Calu3 (cell line): Measurements from ENCODE around the gene MAP4K1. TPM values are rescaled to one million over a fixed set of nuclear protein-coding genes. Genes with fewer than 3 reads are reported as not detected.
"Not testable (repeated sequence)": the region's sequence is repeated elsewhere in the genome, so short reads cannot be mapped to it uniquely, and the experiment has no call there.

Experiments
- BruUV-seq: library from RNA; stranded (reverse); fragments of 400-500 nt; replicated peaks from 2 replicates; lab custom pipeline; 2021; lab: Mats Ljungman, UMichigan
- CTCF ChIA-PET: fragments of 300-600 bp; sonication (Branson Sonifier 250); formaldehyde crosslinking; loops from one replicate; lab custom pipeline; 2022; ENCODE audit warnings: antibody characterized with exemption; lab: Charles Lee
- DNase-seq: peaks from one replicate; pipeline ENCODE4 v3.0.0; 2022
- H3K27ac Mint-ChIP-seq: one replicate; pipeline ENCODE4 v1.8.0; 2022; ENCODE audit warnings: mixed read lengths; ENCODE audit not compliant: unreplicated experiment
- H3K27me3 Mint-ChIP-seq: one replicate; pipeline ENCODE4 v1.8.0; 2022; ENCODE audit warnings: mixed read lengths; ENCODE audit not compliant: unreplicated experiment
- H3K36me3 Mint-ChIP-seq: one replicate; pipeline ENCODE4 v1.8.0; 2022; ENCODE audit warnings: mild to moderate bottlenecking, moderate library complexity, mixed read lengths; ENCODE audit not compliant: insufficient read depth, unreplicated experiment
- H3K4me1 Mint-ChIP-seq: one replicate; pipeline ENCODE4 v1.8.0; 2022; ENCODE audit warnings: mild to moderate bottlenecking, low read depth, mixed read lengths; ENCODE audit not compliant: unreplicated experiment
- H3K4me3 Mint-ChIP-seq: one replicate; pipeline ENCODE4 v1.8.0; 2022; ENCODE audit warnings: mild to moderate bottlenecking, low read depth, moderate library complexity, mixed read lengths; ENCODE audit not compliant: unreplicated experiment
- H3K9me3 Mint-ChIP-seq: one replicate; pipeline ENCODE4 v1.8.0; 2022; ENCODE audit warnings: low read depth, mixed read lengths; ENCODE audit not compliant: unreplicated experiment
- intact Hi-C: fragments of 100-400 bp; cut with micrococcal nuclease; formaldehyde crosslinking; loops from one replicate; pipeline ENCODE4 v1.10.0; 2022; ENCODE audit not compliant: unreplicated experiment
- total RNA-seq: library from RNA; stranded (reverse); gene quantifications from 2 replicates; pipeline ENCODE4 v1.2.3, GENCODE V29; 2022
- TF ChIP-seq, protein P1 (sequence below): fragments of 200-600 bp; IDR thresholded peaks from one replicate; pipeline ENCODE4 v1.8.0; 2022; ENCODE audit warnings: antibody characterized with exemption; ENCODE audit not compliant: unreplicated experiment

The MAP4K1 gene
- total RNA-seq, 1 experiment from 2014 or later = not detected

DNA sequence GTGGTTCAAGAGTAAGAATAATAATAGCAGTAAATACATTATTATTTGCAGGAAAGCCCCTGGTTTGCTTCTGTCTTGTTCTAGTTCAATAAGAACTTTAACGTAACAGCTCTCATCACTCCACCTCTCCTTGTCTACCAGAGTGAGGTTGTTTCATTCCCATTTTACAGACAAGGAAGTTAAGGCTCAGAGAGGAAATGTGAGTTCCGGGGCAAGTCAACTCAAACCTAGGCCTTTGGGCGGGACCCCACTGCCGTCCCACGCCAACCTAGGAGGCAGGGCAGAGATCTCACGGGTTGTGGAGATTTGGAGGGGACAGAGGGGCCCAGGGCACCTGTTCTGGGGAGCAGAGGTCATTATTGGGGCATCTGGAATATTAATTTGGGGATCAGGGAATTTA, 1.5 kb downstream of the MAP4K1 start:
- Mint-ChIP-seq H3K27ac (no peak overlapping the region), H3K9me3 (no peaks in the 10 kb centered on the region), H3K27me3 (peaks cover 24% of the 10 kb centered on the region), H3K36me3 (peaks cover 26% of the 10 kb centered on the region), H3K4me3 (no peak overlapping the region), H3K4me1 (peaks cover 13% of the 10 kb centered on the region)
- no peak for DNase-seq
- TF ChIP-seq, protein P1, sequence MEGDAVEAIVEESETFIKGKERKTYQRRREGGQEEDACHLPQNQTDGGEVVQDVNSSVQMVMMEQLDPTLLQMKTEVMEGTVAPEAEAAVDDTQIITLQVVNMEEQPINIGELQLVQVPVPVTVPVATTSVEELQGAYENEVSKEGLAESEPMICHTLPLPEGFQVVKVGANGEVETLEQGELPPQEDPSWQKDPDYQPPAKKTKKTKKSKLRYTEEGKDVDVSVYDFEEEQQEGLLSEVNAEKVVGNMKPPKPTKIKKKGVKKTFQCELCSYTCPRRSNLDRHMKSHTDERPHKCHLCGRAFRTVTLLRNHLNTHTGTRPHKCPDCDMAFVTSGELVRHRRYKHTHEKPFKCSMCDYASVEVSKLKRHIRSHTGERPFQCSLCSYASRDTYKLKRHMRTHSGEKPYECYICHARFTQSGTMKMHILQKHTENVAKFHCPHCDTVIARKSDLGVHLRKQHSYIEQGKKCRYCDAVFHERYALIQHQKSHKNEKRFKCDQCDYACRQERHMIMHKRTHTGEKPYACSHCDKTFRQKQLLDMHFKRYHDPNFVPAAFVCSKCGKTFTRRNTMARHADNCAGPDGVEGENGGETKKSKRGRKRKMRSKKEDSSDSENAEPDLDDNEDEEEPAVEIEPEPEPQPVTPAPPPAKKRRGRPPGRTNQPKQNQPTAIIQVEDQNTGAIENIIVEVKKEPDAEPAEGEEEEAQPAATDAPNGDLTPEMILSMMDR = no peak
- BruUV-seq = no TSS peak
- CTCF ChIA-PET = no interaction called here
- intact Hi-C loops = no loop called here

DNA sequence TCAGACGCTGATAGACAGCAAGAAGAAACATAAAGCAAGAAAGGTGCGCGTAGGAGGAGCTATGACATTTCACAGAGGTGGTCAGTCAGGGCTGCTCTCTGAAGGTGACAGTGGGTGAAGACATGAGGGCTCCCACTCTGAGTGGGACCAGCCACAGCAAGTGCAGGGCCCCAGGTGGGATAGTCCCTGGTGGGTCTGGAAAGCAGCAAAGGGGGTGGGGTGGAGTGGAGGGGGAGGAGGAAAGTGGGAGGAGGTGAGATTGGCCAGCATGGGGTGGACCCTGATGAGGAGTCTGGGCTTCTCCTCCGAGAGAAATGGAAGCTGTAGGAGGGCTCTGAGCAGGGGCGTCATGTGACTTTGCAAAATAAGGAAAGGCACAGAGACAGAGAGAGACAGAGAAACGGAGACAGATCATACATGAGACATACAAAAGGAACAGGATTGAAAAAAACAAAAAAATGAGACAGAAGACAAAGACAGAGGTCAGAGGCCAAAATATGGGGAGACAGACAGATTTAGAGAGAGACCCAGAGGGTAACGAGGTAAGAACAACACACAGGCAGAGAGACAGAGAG, 2.7 kb downstream of the MAP4K1 start:
- intact Hi-C loops = no loop called here

DNA sequence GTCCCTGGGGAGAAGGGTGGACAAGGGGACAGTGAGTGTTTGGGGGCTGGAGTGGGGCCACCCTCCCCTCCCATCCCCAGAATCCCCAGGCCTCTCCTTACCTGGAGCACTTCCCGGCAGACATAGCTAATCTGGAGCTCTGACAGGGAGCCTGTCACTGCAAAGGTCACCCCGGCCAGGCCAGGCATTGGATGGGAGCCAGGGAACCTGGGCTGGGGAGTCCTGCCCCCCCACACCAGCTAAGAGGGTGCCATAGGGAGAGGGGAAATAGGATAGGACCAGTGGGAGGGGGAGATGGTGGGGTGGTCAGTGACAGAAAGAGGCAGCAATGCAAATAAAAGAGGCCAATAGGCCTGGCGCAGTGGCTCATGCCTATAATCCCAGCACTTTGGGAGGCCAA, 3.5 kb downstream of the MAP4K1 start:
- H3K27ac Mint-ChIP-seq = no peak overlapping the region
- intact Hi-C loops = no loop called here
- H3K4me3 Mint-ChIP-seq = no peak overlapping the region
- H3K4me1 Mint-ChIP-seq = peaks cover under 1% of the 10 kb centered on the region
- TF ChIP-seq, protein P1 = no peak
- peaks cover 24% of the 10 kb centered on the region for H3K27me3 Mint-ChIP-seq
- CTCF ChIA-PET = interaction anchor here (0.6 kb wide), 3 partner anchors 18 to 470 kb away, joined by 4 to 6 read pairs (median 5); no protein-coding TSS in a partner anchor
- no TSS peak for BruUV-seq
- H3K36me3 Mint-ChIP-seq = peaks cover 9% of the 10 kb centered on the region
- no peaks in the 10 kb centered on the region for H3K9me3 Mint-ChIP-seq
- no peak for DNase-seq

More for the DNA sequence above, 2.7 kb downstream of the MAP4K1 start:
- CTCF ChIA-PET = no interaction called here
- peaks cover 17% of the 10 kb centered on the region for H3K36me3 Mint-ChIP-seq
- TF ChIP-seq, protein P1 = no peak
- no peak for DNase-seq
- H3K27ac Mint-ChIP-seq = no peak overlapping the region
- H3K4me1 Mint-ChIP-seq = peaks cover 8% of the 10 kb centered on the region
- no peaks in the 10 kb centered on the region for H3K9me3 Mint-ChIP-seq
- H3K4me3 Mint-ChIP-seq = no peak overlapping the region
- H3K27me3 Mint-ChIP-seq = peaks cover 24% of the 10 kb centered on the region
- no TSS peak for BruUV-seq

DNA sequence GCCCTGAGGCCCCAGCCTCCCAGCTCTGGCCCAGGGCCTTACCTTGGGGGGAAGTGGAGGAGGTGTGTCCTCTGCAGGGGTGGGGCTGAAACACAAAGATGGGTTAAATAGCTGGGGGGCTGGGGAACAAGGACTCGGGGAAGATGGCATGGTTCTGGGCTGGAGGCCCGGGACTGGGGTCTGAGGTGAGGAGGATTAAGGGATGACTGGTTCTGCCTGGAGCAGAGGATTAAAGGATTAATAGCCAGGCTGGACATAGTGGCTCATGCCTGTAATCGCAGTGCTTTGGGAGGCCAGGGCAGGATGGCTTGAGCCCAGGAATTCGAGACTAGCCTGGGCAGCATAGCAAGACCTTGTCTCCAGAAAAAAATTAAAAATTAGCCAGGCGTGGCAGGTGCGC, 11.6 kb downstream of the MAP4K1 start:
- TF ChIP-seq, protein P1 = no peak
- BruUV-seq = no TSS peak

DNA sequence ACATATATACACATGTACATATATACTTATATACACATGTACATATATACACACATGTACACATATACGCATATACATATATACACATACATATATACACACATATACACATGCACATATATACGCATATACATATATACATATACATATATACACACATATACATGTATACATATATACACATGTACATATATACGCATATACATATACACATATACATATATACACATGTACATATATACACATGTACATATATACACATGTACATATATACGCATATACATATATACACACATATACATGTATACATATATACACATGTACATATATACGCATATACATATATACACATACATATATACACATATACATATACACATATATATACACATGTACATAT, 14.9 kb downstream of the MAP4K1 start:
- intact Hi-C loops, H3K36me3 Mint-ChIP-seq, BruUV-seq, H3K4me1 Mint-ChIP-seq, H3K4me3 Mint-ChIP-seq, CTCF ChIA-PET, H3K27ac Mint-ChIP-seq, DNase-seq, H3K9me3 Mint-ChIP-seq: not testable (repeated sequence)
- H3K27me3 Mint-ChIP-seq = peaks cover 48% of the 10 kb centered on the region

More for the DNA sequence above, 11.6 kb downstream of the MAP4K1 start:
- DNase-seq = no peak
- intact Hi-C loops = no loop called here
- H3K36me3 Mint-ChIP-seq = no peaks in the 10 kb centered on the region
- CTCF ChIA-PET = interaction anchor here (0.6 kb wide), 3 partner anchors 27 to 886 kb away, joined by 3 to 4 read pairs (median 3); no protein-coding TSS in a partner anchor
- no peak overlapping the region for H3K27ac Mint-ChIP-seq
- H3K27me3 Mint-ChIP-seq = peaks cover 31% of the 10 kb centered on the region
- H3K9me3 Mint-ChIP-seq = no peaks in the 10 kb centered on the region
- no peaks in the 10 kb centered on the region for H3K4me1 Mint-ChIP-seq
- no peak overlapping the region for H3K4me3 Mint-ChIP-seq
